Stimulated activated CD4-positive, alpha-beta T cell treated with anti-CD3 and anti-CD28 coated beads, TNF-alpha, amount 100 ng/mL, for 24 hours (primary cell): ENCODE measurements around the gene KLK15.
A peak's percentile ranks its signal among the peaks of the same experiment; 100 is the strongest.

Source experiments
- DNase-seq, 3 experiments: peaks; one replicate each; pipeline ENCODE4 v3.0.0-alpha.2; 2020; ENCODE audit warnings: low read depth in 3 of 3

KLK15 gene, protein sequence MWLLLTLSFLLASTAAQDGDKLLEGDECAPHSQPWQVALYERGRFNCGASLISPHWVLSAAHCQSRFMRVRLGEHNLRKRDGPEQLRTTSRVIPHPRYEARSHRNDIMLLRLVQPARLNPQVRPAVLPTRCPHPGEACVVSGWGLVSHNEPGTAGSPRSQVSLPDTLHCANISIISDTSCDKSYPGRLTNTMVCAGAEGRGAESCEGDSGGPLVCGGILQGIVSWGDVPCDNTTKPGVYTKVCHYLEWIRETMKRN

GRCh38 chr19:50833117-50833801 is at the start of gene KLK15:
Gene KLK15, minus strand, starts transcription at chr19:50833574. Its CDS starts 2,082 bp downstream, at chr19:50831492.
- no peak for DNase-seq

DNA sequence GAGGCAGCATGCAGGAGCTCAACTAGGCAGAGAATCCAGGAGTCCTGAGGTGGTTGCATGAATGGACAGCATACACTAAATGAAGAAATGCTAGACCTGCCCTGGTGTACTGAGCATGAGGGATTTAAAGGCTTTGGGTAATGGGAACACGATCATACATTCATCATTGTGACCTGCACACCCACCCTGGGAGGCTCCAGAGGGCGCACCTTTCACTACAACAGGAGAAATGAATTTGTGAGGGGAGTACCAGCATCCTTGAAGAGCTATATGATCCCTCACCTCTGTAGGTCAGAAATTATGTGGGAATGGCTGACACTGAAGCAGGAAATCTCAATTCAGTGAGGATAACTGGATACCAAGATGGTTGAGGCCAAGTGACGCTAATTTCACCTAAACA is 48.8 kb upstream of the KLK15 start:
- DNase-seq = no peak

DNA sequence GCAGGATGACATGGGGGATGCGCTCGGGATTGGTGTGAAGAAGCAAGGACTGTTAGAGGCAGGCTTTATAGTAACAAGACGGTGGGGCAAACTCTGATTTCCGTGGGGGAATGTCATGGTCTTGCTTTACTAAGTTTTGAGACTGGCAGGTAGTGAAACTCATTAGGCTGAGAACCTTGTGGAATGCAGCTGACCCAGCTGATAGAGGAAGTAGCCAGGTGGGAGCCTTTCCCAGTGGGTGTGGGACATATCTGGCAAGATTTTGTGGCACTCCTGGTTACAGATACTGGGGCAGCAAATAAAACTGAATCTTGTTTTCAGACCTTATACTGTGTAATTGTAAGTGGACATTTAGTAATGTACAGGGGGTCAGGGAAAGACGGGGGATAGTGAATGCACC is 46.9 kb upstream of the KLK15 start:
- no peak for DNase-seq

GRCh38 chr19:50878851-50879250 is 45.5 kb upstream of the KLK15 start:
- no peak for DNase-seq

DNA sequence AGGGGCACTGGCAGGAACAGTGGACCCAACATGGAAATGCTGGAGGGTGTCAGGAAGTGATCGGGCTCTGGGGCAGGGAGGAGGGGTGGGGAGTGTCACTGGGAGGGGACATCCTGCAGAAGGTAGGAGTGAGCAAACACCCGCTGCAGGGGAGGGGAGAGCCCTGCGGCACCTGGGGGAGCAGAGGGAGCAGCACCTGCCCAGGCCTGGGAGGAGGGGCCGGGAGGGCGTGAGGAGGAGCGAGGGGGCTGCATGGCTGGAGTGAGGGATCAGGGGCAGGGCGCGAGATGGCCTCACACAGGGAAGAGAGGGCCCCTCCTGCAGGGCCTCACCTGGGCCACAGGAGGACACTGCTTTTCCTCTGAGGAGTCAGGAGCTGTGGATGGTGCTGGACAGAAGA is 44.0 kb upstream of the KLK15 start:
- DNase-seq = no peak

DNA sequence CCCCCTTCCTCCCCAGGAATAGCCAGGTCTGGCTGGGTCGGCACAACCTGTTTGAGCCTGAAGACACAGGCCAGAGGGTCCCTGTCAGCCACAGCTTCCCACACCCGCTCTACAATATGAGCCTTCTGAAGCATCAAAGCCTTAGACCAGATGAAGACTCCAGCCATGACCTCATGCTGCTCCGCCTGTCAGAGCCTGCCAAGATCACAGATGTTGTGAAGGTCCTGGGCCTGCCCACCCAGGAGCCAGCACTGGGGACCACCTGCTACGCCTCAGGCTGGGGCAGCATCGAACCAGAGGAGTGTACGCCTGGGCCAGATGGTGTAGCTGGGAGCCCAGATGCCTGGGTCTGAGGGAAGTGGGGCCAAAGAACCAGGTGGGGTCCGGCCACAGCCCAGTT is 43.1 kb upstream of the KLK15 start:
- DNase-seq = no peak

GRCh38 chr19:50875795-50876422 is 42.5 kb upstream of the KLK15 start:
- DNase-seq = no peak

- no peak for DNase-seq
These were observed 40.8 kb upstream of the KLK15 start for GRCh38 chr19:50874211-50874610.

DNA sequence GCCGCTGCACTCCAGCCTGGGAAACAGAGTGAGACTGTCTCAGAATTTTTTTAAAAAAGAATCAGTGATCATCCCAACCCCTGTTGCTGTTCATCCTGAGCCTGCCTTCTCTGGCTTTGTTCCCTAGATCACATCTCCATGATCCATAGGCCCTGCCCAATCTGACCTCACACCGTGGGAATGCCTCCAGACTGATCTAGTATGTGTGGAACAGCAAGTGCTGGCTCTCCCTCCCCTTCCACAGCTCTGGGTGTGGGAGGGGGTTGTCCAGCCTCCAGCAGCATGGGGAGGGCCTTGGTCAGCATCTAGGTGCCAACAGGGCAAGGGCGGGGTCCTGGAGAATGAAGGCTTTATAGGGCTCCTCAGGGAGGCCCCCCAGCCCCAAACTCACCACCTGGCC is 39.7 kb upstream of the KLK15 start, which contains the start of gene KLK2:
Gene KLK2, plus strand, starts transcription at position 384 of the 400 bp plus-strand sequence. CDS start 35 bp downstream, outside the sequence.
- no peak for DNase-seq

- peak in 1 of 3 experiments; percentile 31 for DNase-seq
These were observed 37.2 kb upstream of the KLK15 start for GRCh38 chr19:50870417-50871089.

DNA sequence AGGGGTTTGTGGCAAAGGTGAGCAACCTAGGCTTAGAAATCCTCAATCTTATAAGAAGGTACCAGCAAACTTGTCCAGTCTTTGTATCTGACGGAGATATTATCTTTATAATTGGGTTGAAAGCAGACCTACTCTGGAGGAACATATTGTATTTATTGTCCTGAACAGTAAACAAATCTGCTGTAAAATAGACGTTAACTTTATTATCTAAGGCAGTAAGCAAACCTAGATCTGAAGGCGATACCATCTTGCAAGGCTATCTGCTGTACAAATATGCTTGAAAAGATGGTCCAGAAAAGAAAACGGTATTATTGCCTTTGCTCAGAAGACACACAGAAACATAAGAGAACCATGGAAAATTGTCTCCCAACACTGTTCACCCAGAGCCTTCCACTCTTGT is 36.1 kb upstream of the KLK15 start:
- DNase-seq = no peak

GRCh38 chr19:50861496-50862286 is 28.3 kb upstream of the KLK15 start:
- no peak for DNase-seq

- DNase-seq = no peak
These were observed 27.6 kb upstream of the KLK15 start for GRCh38 chr19:50861010-50861409.

GRCh38 chr19:50859849-50860248 is 26.5 kb upstream of the KLK15 start:
- DNase-seq = no peak

GRCh38 chr19:50858886-50859285 is 25.5 kb upstream of the KLK15 start:
- no peak for DNase-seq

- no peak for DNase-seq
These were observed 24.0 kb upstream of the KLK15 start for GRCh38 chr19:50857366-50857765.

DNA sequence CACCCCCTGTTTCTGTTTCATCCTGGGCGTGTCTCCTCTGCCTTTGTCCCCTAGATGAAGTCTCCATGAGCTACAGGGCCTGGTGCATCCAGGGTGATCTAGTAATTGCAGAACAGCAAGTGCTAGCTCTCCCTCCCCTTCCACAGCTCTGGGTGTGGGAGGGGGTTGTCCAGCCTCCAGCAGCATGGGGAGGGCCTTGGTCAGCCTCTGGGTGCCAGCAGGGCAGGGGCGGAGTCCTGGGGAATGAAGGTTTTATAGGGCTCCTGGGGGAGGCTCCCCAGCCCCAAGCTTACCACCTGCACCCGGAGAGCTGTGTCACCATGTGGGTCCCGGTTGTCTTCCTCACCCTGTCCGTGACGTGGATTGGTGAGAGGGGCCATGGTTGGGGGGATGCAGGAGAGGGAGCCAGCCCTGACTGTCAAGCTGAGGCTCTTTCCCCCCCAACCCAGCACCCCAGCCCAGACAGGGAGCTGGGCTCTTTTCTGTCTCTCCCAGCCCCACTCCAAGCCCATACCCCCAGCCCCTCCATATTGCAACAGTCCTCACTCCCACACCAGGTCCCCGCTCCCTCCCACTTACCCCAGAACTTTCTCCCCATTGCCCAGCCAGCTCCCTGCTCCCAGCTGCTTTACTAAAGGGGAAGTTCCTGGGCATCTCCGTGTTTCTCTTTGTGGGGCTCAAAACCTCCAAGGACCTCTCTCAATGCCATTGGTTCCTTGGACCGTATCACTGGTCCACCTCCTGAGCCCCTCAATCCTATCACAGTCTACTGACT is 21.4 kb upstream of the KLK15 start, which contains the start of gene KLK3:
Gene KLK3, plus strand, starts transcription at position 280 of the 775 bp plus-strand sequence. Its CDS starts 41 bp downstream, at position 321.
- no peak for DNase-seq

- DNase-seq = no peak
These were observed 18.2 kb upstream of the KLK15 start for GRCh38 chr19:50851620-50852019.

DNA sequence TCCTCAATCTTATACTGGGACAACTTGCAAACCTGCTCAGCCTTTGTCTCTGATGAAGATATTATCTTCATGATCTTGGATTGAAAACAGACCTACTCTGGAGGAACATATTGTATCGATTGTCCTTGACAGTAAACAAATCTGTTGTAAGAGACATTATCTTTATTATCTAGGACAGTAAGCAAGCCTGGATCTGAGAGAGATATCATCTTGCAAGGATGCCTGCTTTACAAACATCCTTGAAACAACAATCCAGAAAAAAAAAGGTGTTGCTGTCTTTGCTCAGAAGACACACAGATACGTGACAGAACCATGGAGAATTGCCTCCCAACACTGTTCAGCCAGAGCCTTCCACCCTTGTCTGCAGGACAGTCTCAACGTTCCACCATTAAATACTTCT is 17.4 kb upstream of the KLK15 start:
- DNase-seq = no peak

DNA sequence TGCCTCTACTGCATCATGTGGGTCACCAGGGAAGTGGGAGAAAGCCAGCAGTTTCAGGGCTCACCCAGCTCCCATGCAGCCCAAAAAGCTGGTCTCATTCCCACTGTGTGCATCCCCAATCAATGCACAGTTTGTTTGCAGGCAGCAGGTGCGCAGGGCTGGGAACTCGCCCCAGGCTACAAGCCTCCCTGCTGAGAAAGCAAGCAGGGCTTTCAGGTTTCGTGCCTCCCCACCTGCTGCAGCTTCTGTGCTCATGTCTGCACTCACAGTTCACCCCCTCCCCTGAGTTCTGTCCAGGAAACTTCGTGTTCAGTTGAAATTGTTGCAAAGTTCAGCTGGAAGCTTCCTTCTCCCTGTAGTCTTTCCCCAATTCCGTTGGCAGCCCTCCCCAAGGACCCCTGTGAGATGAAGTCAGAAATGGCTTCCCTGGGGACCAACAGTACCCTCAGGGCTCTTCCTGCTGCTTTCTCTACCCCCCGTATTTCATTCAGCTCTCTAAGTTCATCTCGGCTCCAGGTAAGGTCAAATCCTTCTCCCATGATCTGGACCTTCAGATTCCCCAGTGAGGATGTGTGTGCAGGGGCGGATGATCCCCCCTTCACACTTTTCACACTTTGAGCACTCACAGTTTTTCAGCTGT is 11.0 kb upstream of the KLK15 start:
- DNase-seq = no peak
